GM21723 (cell line): Measurements from ENCODE around the gene SPATA21.
"Not testable (repeated sequence)": the region's sequence is repeated elsewhere in the genome, so short reads cannot be mapped to it uniquely, and the experiment has no call there.

Source experiments
- ATAC-seq: cut with Tn5 transposase; IDR thresholded peaks from one replicate; pipeline ENCODE4 v1.9.1; 2021; ENCODE audit warnings: mild to moderate bottlenecking, moderate library complexity; ENCODE audit not compliant: unreplicated experiment

SPATA21 gene

GRCh38 chr1:16436946-16437474, at the start of gene SPATA21:
Gene SPATA21 (minus strand): TSS chr1:16437424. CDS start chr1:16431371, 6,053 bp downstream.
- no peak for ATAC-seq

GRCh38 chr1:16487011-16487410, 49.8 kb upstream of the SPATA21 start:
- ATAC-seq, result not testable (repeated sequence)

- not testable (repeated sequence) for ATAC-seq
Observed at GRCh38 chr1:16486316-16486715, 49.1 kb upstream of the SPATA21 start.

- ATAC-seq, result no peak
Observed at GRCh38 chr1:16484931-16485330, 47.7 kb upstream of the SPATA21 start.

GRCh38 chr1:16484501-16484835, 47.2 kb upstream of the SPATA21 start:
- ATAC-seq, result no peak

GRCh38 chr1:16483639-16484500, 46.6 kb upstream of the SPATA21 start:
- not testable (repeated sequence) for ATAC-seq

- not testable (repeated sequence) for ATAC-seq
Observed at GRCh38 chr1:16483146-16483545, 45.9 kb upstream of the SPATA21 start.

- no peak for ATAC-seq
Observed at GRCh38 chr1:16478091-16478490, 40.9 kb upstream of the SPATA21 start.

GRCh38 chr1:16475771-16476770, 38.8 kb upstream of the SPATA21 start:
- ATAC-seq, result not testable (repeated sequence)

GRCh38 chr1:16474891-16475290, 37.7 kb upstream of the SPATA21 start:
- ATAC-seq, result not testable (repeated sequence)

- no peak for ATAC-seq
Observed at GRCh38 chr1:16474166-16474800, 37.1 kb upstream of the SPATA21 start.

GRCh38 chr1:16468558-16468957, 31.3 kb upstream of the SPATA21 start:
- no peak for ATAC-seq

- no peak for ATAC-seq
Observed at GRCh38 chr1:16464917-16465625, 27.8 kb upstream of the SPATA21 start.

- ATAC-seq, result no peak
Observed at GRCh38 chr1:16462773-16463330, 25.6 kb upstream of the SPATA21 start.

- ATAC-seq, result no peak
Observed at GRCh38 chr1:16461681-16462080, 24.5 kb upstream of the SPATA21 start.

- no peak for ATAC-seq
Observed at GRCh38 chr1:16459352-16459925, 22.2 kb upstream of the SPATA21 start.

- ATAC-seq, result no peak
Observed at GRCh38 chr1:16458831-16459230, 21.6 kb upstream of the SPATA21 start.

- ATAC-seq, result not testable (repeated sequence)
Observed at GRCh38 chr1:16456151-16456550, 18.9 kb upstream of the SPATA21 start.

- ATAC-seq, result not testable (repeated sequence)
Observed at GRCh38 chr1:16454909-16455308, 17.7 kb upstream of the SPATA21 start.
